Measurements from ENCODE around the gene LIN28A. TPM values are rescaled to one million over a fixed set of nuclear protein-coding genes. Genes with fewer than 3 reads are reported as not detected.

LIN28A gene
- total RNA-seq, 1 experiment from 2014 or later: 1,289 TPM

GRCh38 chr1:26404641-26405040 is 6.0 kb upstream of the LIN28A start:
- H4K91ac ChIP-seq (ENCODE audit: insufficient read length, low read depth, low read length): no peak overlapping the region
- H3K79me1 ChIP-seq (ENCODE audit: insufficient read depth, low read depth, low read length, poor library complexity, severe bottlenecking): no peaks in the 10 kb centered on the region
- Mint-ChIP-seq H3K4me3 (no peak overlapping the region), H3K27ac (no peak overlapping the region), H3K4me1 (peaks cover 11 to 17% of the 10 kb centered on the region in 2 experiments), H3K36me3 (ENCODE audit: insufficient read depth in 1 of 3, low read depth in 3 of 3) (no peaks in the 10 kb centered on the region), H3K9me3 (no peaks in the 10 kb centered on the region), H3K27me3 (ENCODE audit: low read depth) (peaks cover 2% of the 10 kb centered on the region; the same call in 1 of the 2 replicates)
- no peak overlapping the region for H4K5ac ChIP-seq (ENCODE audit: insufficient read length, low read depth, low read length)
- WGBS (ENCODE audit: extremely low coverage, insufficient read length, low lambda C conversion rate): no CpG with 5 or more reads among the region's 2 CpGs
- H4K8ac ChIP-seq (replicated peaks; ENCODE audit: insufficient read length, low read depth, low read length): no peak overlapping the region
- no peaks in the 10 kb centered on the region for H3K9me3 ChIP-seq (ENCODE audit: control insufficient read depth, low read depth, low read length)
- H3K56ac ChIP-seq (ENCODE audit: insufficient read length, low read depth, low read length): no peak overlapping the region
- no peak for TF ChIP-seq CTCF (conservative IDR thresholded peaks at IDR 0.05)
- H2BK5ac ChIP-seq (ENCODE audit: insufficient read length, low read length): no peak overlapping the region
- H3K4me2 ChIP-seq (ENCODE audit: insufficient read depth, insufficient read length, low read length): no peak overlapping the region
- no peak overlapping the region for H3K4ac ChIP-seq (ENCODE audit: low read depth, low read length)
- H2BK20ac ChIP-seq (ENCODE audit: low read depth, low read length, poor library complexity, severe bottlenecking): no peak overlapping the region
- no peak overlapping the region for H2BK15ac ChIP-seq (ENCODE audit: low read depth, low read length)
- H2AK5ac ChIP-seq (ENCODE audit: insufficient read length, low read length): no peak overlapping the region
- H3K27me3 ChIP-seq (ENCODE audit: insufficient read depth, low read length): no peaks in the 10 kb centered on the region
- no peak for DNase-seq
- no peak overlapping the region for H3T11ph ChIP-seq (ENCODE audit: low read length)
- H2AFZ ChIP-seq (ENCODE audit: low read length): no peak overlapping the region
- H3K14ac ChIP-seq (ENCODE audit: insufficient read depth, low read length): no peak overlapping the region
- no peaks in the 10 kb centered on the region for H4K20me1 ChIP-seq (ENCODE audit: control insufficient read depth, insufficient read depth, insufficient read length)
- no peak overlapping the region for H2BK12ac ChIP-seq (ENCODE audit: insufficient read length, low read depth, low read length)
- no peak overlapping the region for H3K27ac ChIP-seq (ENCODE audit: insufficient read length, low read depth, low read length)
- H3K4me1 ChIP-seq (ENCODE audit: insufficient read depth, low read length): no peaks in the 10 kb centered on the region
- H3K18ac ChIP-seq (ENCODE audit: insufficient read length, low read depth, low read length): no peak overlapping the region
- peaks cover 12% of the 10 kb centered on the region for H3K23me2 ChIP-seq (ENCODE audit: insufficient read length, low read depth, low read length, poor library complexity, severe bottlenecking)
- no peaks in the 10 kb centered on the region for H3K79me2 ChIP-seq (ENCODE audit: insufficient read depth, low read length)
- no peak overlapping the region for H2BK120ac ChIP-seq (ENCODE audit: low read depth, low read length, poor library complexity, severe bottlenecking)
- no peak overlapping the region for H3K9ac ChIP-seq (ENCODE audit: extremely low read depth, insufficient read length, low read length)
- H3K23ac ChIP-seq (ENCODE audit: insufficient read length, low read depth, low read length): no peak overlapping the region
